H1 (cell line): Measurements from ENCODE around the gene SLC1A3. TPM values are rescaled to one million over a fixed set of nuclear protein-coding genes. Genes with fewer than 3 reads are reported as not detected.

Experiments used
- BRCA1 ChIP-seq: IDR thresholded peaks from 2 replicates; pipeline ENCODE4 v1.6.1; 2012; ENCODE audit warnings: low read depth, low read length, improper control_type of control experiment
- CTBP2 ChIP-seq: IDR thresholded peaks from 2 replicates; pipeline ENCODE4 v1.7.0; 2011; ENCODE audit warnings: borderline replicate concordance, mild to moderate bottlenecking, moderate library complexity, mixed read lengths, low read length; ENCODE audit not compliant: insufficient read depth, insufficient read length
- EZH2 ChIP-seq: fragments of 200-600 bp; sonication (generic); IDR thresholded peaks from 2 replicates; pipeline ENCODE4 v1.7.1; 2012; ENCODE audit warnings: low read depth, mild to moderate bottlenecking, moderate library complexity, low read length, inconsistent platforms; ENCODE audit not compliant: severe bottlenecking
- HDAC2 ChIP-seq, 2 experiments: fragments of 300-600 bp in 1 of 2; sonication (generic) in 1 of 2; IDR thresholded peaks; 2 replicates each; pipeline ENCODE4 v1.6.1; 2011 to 2012; ENCODE audit warnings: low read depth in 2 of 2, low read length in 2 of 2, mild to moderate bottlenecking in 2 of 2, moderate library complexity in 2 of 2, borderline replicate concordance in 1 of 2, inconsistent platforms in 1 of 2
- JUN ChIP-seq: IDR thresholded peaks from 2 replicates; pipeline ENCODE4 v1.6.1; 2011; ENCODE audit warnings: low read depth, mild to moderate bottlenecking, improper control_type of control experiment, low read length
- POLR2A ChIP-seq, 2 experiments: IDR thresholded peaks; 1 replicate in 1 of 2; 2 replicates in 1 of 2; pipeline ENCODE4 v1.6.1; 2011; ENCODE audit warnings: low read depth in 2 of 2, low read length in 2 of 2, mild to moderate bottlenecking in 2 of 2; ENCODE audit errors: control extremely low read depth in 1 of 2
- RNF2 ChIP-seq: fragments of 200-900, 300-1000 bp; sonication (generic); IDR thresholded peaks from 2 replicates; pipeline ENCODE4 v1.7.1; 2016; ENCODE audit warnings: borderline replicate concordance, low read depth, mild to moderate bottlenecking, antibody characterized with exemption, low read length; ENCODE audit not compliant: poor library complexity, severe bottlenecking; ENCODE audit errors: missing control alignments
- SIX5 ChIP-seq: IDR thresholded peaks from 2 replicates; pipeline ENCODE4 v1.6.1; 2011; ENCODE audit warnings: mild to moderate bottlenecking, low read depth, low read length
- TEAD4 ChIP-seq: IDR thresholded peaks from 2 replicates; pipeline ENCODE4 v1.6.1; 2012; ENCODE audit warnings: low read depth, low read length, inconsistent platforms, mixed read lengths
- ZNF274 ChIP-seq: IDR thresholded peaks from 2 replicates; pipeline ENCODE4 v1.7.0; 2012; ENCODE audit warnings: low read length, borderline replicate concordance; ENCODE audit errors: extremely low read depth
- polyA plus RNA-seq, 7 experiments: library from polyadenylated mRNA; depleted of rRNA in 3 of 7; stranded (reverse) in 5 of 7; unstranded in 2 of 7; fragments of >200 nt in 5 of 7; fragments of 200-250 nt in 2 of 7; gene quantifications; 1 replicate in 5 of 7; 2 replicates in 1 of 7; 4 replicates in 1 of 7; pipeline versions ENCODE4 v1.2.1 to v1.2.3, GENCODE V29; 2011 to 2013; ENCODE audit warnings: missing spikeins in 2 of 7, mixed read lengths in 2 of 7
- total RNA-seq: library from RNA; stranded (reverse); fragmentation: NEBNext Ultra II Directional; extraction: Animal tissue kit (Norgen Biotek cat#: 25700); gene quantifications from 2 replicates; pipeline ENCODE4 v1.2.1, GENCODE V29; 2021
- TF ChIP-seq, protein P1 (sequence below): fragments of 300-600 bp; sonication (generic); IDR thresholded peaks from 2 replicates; pipeline ENCODE4 v1.7.1; 2012; ENCODE audit warnings: low read length, moderate library complexity, mild to moderate bottlenecking, inconsistent platforms; ENCODE audit not compliant: insufficient replicate concordance

SLC1A3 gene
- total and polyA plus RNA-seq, 2 of the 8 experiments (the other 6 are each of a cell fraction or from before 2014, with no cell fraction given): 26.7 to 35.3 TPM

GRCh38 chr5:36680066-36680465 lies 73.7 kb downstream of the SLC1A3 start (continued):
- TF ChIP-seq, protein P1, sequence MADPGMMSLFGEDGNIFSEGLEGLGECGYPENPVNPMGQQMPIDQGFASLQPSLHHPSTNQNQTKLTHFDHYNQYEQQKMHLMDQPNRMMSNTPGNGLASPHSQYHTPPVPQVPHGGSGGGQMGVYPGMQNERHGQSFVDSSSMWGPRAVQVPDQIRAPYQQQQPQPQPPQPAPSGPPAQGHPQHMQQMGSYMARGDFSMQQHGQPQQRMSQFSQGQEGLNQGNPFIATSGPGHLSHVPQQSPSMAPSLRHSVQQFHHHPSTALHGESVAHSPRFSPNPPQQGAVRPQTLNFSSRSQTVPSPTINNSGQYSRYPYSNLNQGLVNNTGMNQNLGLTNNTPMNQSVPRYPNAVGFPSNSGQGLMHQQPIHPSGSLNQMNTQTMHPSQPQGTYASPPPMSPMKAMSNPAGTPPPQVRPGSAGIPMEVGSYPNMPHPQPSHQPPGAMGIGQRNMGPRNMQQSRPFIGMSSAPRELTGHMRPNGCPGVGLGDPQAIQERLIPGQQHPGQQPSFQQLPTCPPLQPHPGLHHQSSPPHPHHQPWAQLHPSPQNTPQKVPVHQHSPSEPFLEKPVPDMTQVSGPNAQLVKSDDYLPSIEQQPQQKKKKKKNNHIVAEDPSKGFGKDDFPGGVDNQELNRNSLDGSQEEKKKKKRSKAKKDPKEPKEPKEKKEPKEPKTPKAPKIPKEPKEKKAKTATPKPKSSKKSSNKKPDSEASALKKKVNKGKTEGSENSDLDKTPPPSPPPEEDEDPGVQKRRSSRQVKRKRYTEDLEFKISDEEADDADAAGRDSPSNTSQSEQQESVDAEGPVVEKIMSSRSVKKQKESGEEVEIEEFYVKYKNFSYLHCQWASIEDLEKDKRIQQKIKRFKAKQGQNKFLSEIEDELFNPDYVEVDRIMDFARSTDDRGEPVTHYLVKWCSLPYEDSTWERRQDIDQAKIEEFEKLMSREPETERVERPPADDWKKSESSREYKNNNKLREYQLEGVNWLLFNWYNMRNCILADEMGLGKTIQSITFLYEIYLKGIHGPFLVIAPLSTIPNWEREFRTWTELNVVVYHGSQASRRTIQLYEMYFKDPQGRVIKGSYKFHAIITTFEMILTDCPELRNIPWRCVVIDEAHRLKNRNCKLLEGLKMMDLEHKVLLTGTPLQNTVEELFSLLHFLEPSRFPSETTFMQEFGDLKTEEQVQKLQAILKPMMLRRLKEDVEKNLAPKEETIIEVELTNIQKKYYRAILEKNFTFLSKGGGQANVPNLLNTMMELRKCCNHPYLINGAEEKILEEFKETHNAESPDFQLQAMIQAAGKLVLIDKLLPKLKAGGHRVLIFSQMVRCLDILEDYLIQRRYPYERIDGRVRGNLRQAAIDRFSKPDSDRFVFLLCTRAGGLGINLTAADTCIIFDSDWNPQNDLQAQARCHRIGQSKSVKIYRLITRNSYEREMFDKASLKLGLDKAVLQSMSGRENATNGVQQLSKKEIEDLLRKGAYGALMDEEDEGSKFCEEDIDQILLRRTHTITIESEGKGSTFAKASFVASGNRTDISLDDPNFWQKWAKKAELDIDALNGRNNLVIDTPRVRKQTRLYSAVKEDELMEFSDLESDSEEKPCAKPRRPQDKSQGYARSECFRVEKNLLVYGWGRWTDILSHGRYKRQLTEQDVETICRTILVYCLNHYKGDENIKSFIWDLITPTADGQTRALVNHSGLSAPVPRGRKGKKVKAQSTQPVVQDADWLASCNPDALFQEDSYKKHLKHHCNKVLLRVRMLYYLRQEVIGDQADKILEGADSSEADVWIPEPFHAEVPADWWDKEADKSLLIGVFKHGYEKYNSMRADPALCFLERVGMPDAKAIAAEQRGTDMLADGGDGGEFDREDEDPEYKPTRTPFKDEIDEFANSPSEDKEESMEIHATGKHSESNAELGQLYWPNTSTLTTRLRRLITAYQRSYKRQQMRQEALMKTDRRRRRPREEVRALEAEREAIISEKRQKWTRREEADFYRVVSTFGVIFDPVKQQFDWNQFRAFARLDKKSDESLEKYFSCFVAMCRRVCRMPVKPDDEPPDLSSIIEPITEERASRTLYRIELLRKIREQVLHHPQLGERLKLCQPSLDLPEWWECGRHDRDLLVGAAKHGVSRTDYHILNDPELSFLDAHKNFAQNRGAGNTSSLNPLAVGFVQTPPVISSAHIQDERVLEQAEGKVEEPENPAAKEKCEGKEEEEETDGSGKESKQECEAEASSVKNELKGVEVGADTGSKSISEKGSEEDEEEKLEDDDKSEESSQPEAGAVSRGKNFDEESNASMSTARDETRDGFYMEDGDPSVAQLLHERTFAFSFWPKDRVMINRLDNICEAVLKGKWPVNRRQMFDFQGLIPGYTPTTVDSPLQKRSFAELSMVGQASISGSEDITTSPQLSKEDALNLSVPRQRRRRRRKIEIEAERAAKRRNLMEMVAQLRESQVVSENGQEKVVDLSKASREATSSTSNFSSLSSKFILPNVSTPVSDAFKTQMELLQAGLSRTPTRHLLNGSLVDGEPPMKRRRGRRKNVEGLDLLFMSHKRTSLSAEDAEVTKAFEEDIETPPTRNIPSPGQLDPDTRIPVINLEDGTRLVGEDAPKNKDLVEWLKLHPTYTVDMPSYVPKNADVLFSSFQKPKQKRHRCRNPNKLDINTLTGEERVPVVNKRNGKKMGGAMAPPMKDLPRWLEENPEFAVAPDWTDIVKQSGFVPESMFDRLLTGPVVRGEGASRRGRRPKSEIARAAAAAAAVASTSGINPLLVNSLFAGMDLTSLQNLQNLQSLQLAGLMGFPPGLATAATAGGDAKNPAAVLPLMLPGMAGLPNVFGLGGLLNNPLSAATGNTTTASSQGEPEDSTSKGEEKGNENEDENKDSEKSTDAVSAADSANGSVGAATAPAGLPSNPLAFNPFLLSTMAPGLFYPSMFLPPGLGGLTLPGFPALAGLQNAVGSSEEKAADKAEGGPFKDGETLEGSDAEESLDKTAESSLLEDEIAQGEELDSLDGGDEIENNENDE: no peak
- TF ChIP-seq HDAC2 (IDR thresholded peaks at IDR 0.05; ENCODE audit: borderline replicate concordance in 1 of 2, low read depth in 2 of 2, low read length in 2 of 2) (no peak), TEAD4 (no peak), EZH2 (no peak), JUN (no peak), ZNF274 (no peak), SIX5 (no peak), POLR2A (IDR thresholded peaks at IDR 0.05; ENCODE audit: control extremely low read depth in 1 of 2, low read depth in 2 of 2, low read length in 2 of 2) (no peak), CTBP2 (no peak), RNF2 (no peak), BRCA1 (no peak)
